Astrocyte (in vitro differentiated cells and primary cell): ENCODE data around the gene DDX31.

ENCODE experiments used
- CTCF ChIP-seq: IDR thresholded peaks from 2 replicates; pipeline ENCODE4 v1.5.1; 2011; ENCODE audit warnings: low read depth, mild to moderate bottlenecking, inconsistent platforms, low read length, moderate library complexity; ENCODE audit not compliant: insufficient read depth
- EZH2 ChIP-seq: IDR thresholded peaks from 2 replicates; pipeline ENCODE4 v1.6.1; 2012; ENCODE audit warnings: mild to moderate bottlenecking, low read length, inconsistent platforms; ENCODE audit not compliant: insufficient read depth

- TF ChIP-seq EZH2 (no peak), CTCF (no peak)
Measured at GRCh38 chr9:132588098-132588497, 81.7 kb downstream of the DDX31 start.
